NCI-H345 treated with DMSO at 0.1 percent for 48 hours (cell line): ENCODE measurements around the gene IGSF9.

Experiments
- DNase-seq: peaks from one replicate; lab custom pipeline; 2025; ENCODE audit not compliant: unreplicated experiment; lab: John Stamatoyannopoulos, UW

The IGSF9 gene

GRCh38 chr1:159945483-159946241 lies at the start of gene IGSF9:
Gene IGSF9, minus strand, starts transcription at chr1:159945613. Its CDS starts 2,159 bp downstream, at chr1:159943454.
- DNase-seq, result peak; percentile 89

- DNase-seq, result no peak
Observed at GRCh38 chr1:159994896-159995295, 49.5 kb upstream of the IGSF9 start.

GRCh38 chr1:159993911-159994310 lies 48.5 kb upstream of the IGSF9 start:
- no peak for DNase-seq

- DNase-seq, result no peak
Observed at GRCh38 chr1:159992161-159992560, 46.7 kb upstream of the IGSF9 start.

GRCh38 chr1:159991513-159991912 lies 46.1 kb upstream of the IGSF9 start:
- DNase-seq, result no peak

- DNase-seq, result no peak
Observed at GRCh38 chr1:159990005-159990404, 44.6 kb upstream of the IGSF9 start.

- DNase-seq, result no peak
Observed at GRCh38 chr1:159989581-159989980, 44.2 kb upstream of the IGSF9 start.

- no peak for DNase-seq
Observed at GRCh38 chr1:159988006-159988405, 42.6 kb upstream of the IGSF9 start.

GRCh38 chr1:159987186-159987585 lies 41.8 kb upstream of the IGSF9 start:
- no peak for DNase-seq

GRCh38 chr1:159986531-159986930 lies 41.1 kb upstream of the IGSF9 start:
- no peak for DNase-seq

- DNase-seq, result no peak
Observed at GRCh38 chr1:159986093-159986492, 40.7 kb upstream of the IGSF9 start.

- DNase-seq, result no peak
Observed at GRCh38 chr1:159985473-159985872, 40.1 kb upstream of the IGSF9 start.

GRCh38 chr1:159983681-159984080 lies 38.3 kb upstream of the IGSF9 start:
- DNase-seq, result no peak

- DNase-seq, result no peak
Observed at GRCh38 chr1:159982280-159982679, 36.9 kb upstream of the IGSF9 start.

GRCh38 chr1:159981351-159982055 lies 36.1 kb upstream of the IGSF9 start:
- no peak for DNase-seq

GRCh38 chr1:159980786-159981185 lies 35.4 kb upstream of the IGSF9 start:
- no peak for DNase-seq

GRCh38 chr1:159980076-159980475 lies 34.7 kb upstream of the IGSF9 start:
- DNase-seq, result no peak

- no peak for DNase-seq
Observed at GRCh38 chr1:159979257-159979656, 33.8 kb upstream of the IGSF9 start.

GRCh38 chr1:159978107-159978398 lies 32.6 kb upstream of the IGSF9 start:
- no peak for DNase-seq

- DNase-seq, result no peak
Observed at GRCh38 chr1:159977364-159978106, 32.1 kb upstream of the IGSF9 start.

- no peak for DNase-seq
Observed at GRCh38 chr1:159974350-159974965, 29.0 kb upstream of the IGSF9 start.
